GM19035 (cell line): ENCODE measurements around the gene NSG2.

ENCODE experiments used
- ATAC-seq: cut with Tn5 transposase; IDR thresholded peaks from one replicate; pipeline ENCODE4 v1.9.1; 2021; ENCODE audit not compliant: unreplicated experiment

The NSG2 gene

DNA sequence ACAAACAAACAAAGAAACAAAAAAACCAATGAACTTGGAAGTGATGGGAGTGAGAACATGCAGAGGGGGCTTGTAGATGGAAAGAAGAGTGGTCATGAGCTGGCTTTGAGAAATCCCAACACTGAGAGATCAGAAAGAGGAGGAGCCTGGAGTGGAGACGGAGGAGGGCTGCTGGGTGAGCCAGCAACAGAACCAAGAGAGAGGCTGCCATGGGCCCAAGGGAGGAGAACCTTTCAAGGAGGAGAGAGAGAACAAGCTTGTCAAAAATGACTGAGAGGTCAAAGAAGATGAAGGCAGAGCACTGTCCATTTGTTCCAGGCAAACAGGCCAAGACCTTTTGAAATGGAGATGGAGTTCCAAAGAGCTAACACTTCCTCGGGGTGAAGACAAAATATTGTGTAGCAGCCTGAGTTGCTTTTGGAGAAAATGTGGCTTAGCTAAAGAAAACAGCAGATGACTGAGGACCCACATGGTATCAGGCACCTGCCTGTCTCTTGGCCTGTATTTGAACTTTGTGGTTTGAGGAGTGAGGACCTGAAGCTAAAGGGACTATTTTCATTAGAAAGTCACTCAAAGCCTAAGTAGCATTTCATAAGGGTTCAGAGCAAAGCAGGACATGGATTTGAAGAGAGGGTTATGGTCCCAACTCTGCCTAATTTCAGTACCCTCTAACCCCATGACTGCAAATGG lies 13.1 kb downstream of the NSG2 start:
- ATAC-seq, result no peak

DNA sequence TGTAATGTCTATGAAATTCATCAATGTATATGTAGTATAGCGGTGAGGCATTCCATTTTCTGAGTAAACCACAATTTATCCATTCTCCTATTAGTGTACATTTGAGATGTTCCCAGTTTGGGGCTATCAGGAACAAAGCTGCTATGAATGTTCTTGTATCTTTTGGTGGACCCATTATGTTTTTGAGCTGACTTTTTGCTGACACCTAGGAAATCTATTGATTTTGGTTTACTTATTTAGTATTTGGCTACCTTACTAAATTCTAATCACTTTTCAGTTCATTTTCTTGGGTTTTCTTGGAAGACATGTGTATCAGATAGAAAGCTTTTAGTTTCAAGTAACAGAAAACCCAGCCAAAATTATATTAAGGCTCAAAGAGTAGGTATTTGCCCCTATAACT lies 13.7 kb downstream of the NSG2 start:
- ATAC-seq, result no peak

DNA sequence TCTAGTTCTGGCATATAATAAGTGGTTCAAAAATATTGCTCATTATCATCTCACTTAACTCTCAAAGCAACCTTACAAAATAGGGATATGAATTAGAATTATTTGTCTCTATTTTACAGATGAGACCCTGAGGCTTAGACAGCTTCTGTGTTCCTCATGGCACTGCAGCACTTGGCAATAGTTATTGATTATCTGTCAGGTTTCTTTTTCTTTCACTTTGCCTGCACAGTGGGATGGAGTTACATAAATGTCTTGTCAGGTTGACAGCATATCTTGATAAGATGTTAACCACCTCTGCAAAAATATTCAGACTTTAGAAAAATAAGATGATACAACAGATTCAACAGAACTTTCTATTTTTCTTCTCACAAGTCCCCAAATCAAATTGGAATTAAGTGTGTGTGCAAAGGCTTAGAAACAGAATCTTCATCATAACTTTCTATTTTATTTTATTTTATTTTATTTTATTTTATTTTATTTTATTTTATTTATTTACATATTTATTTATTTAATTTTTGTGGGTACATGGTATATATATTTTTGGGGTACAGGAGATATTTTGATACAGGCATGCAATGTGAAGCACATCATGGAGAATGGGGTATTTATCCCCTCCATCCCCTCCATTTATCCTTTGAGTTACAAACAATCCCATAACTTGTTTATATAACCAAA lies 17.7 kb downstream of the NSG2 start:
- ATAC-seq, result no peak

DNA sequence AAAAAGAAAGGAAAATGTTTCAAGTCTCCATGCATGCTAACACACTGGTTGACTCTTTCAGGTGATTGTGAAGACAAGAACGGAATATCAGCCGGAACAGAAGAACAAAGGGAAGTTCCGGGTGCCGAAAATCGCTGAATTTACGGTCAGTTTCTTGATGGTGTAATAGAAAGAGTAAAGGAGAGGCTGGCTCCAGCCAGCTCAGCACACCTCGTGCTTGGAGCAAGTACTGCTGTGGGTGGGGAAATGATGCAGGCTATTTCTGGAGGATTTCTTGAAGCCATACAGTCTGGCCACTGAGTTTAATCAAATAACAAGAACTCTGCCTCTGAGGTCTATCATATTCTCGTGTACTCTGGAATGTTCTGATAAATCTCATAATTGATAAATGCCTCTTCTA lies 18.7 kb downstream of the NSG2 start:
- no peak for ATAC-seq

DNA sequence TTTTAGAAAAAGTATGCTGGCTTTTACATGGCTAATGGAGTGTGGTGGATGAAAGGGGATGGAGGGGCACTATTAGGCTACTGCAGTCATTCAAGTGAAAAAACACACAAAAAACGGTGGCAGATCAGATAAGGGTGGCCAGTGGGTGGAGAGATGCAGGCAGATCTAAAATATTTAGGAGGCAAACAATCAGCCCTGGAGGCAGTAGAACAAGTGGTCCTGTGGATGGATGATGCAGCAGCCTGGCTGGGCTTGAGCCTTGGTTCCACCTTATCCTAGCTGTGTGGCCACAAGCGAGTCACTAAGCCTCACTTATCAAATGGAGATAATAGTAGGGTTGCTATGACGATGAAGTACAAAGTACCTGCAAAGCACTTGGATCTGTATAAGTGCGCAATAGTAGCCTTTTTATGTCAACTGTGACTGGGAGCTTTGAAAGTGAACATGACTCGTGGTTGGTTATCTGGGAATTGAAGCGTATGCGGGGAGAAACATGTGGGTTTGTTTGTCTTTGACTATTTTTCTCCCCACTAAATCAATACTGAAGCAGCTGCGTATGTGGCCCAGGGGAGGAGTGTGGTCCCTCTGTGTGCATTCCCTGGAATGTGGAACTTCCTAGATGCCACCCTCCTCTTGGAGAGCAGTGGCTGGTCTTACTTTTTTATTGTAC lies 20.2 kb downstream of the NSG2 start:
- ATAC-seq, result no peak

DNA sequence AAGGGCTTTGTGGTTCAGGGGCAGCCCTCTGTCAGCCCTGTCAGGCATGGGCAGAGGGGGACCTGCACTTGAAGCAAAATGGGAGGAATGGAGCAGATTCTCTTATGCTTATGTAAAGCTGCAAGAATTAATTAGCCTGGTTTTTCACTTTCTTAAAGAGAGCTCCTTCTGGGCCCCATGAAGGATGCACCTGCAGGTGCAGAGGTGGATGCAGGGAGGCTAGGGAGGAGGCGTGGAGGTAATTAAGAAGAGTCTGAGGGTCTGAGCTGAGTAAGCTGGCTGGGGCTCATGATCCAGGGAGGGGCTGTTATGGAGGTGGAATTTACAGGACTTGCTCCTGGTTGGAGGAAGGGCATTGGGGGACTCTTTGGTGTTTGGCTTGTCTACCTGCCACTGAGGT lies 22.0 kb downstream of the NSG2 start:
- ATAC-seq, result no peak

DNA sequence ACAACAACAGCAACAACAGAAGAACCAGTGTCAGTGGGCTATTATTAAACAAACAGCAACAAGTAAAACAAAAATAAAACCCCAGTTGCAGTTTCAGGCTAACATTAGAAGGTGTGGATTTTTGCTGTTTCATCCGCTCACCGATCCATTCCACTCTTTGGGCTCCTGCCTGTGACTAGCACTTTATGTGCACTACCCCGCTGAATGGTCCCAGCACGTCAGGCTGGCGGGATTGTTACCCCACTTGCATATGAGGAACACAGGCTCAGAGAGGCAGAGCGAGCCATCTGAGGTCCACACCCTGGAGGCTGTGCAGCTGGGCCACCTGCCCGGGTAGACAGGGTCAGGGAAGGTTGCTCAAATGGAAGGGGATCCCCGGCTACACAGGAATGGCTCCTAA lies 26.0 kb downstream of the NSG2 start:
- ATAC-seq, result no peak

DNA sequence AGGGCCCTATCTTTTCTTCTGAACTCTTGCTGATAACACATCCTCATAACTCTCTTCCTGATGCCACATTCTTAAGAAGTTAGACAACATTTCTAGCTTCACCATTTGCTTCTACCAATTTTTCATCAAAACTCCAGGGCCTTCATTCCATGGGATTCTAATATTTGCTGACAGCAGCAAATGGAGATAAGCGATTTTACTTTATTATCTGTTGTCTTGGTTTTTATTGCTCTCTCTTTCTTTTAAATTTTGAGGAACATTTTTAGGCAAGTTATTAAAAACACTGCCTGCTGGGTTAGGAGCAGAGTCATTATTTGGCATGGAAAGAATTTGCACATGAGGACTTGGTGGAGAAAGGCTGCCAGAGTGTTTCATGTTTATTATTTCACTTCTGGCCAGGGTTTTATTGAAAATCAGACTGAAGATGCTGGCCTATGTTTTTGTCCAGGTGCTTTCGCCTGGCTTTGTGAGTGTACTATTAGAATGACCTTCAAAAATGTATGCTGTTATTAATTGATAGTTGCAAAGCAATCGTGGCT lies 27.7 kb downstream of the NSG2 start:
- no peak for ATAC-seq

DNA sequence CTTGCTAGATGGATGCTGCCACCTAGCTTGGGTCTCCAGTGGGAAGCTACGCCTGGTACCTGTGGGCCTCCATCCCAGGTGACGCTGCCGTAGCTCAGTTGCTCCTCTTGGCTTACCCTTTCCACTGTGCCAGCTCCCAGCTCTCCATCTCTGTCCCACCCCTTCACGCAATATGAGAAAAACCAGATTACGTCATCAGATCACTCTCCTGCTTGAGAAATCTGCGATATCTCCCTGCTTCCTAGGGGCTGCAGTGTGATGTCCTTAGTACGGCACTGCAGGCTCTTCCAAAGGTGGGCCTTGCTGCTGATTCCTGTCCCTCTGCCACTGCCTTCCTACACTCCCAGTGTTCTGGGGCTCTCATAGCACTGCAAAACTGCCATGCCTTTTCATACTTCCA lies 28.9 kb downstream of the NSG2 start:
- ATAC-seq, result no peak

DNA sequence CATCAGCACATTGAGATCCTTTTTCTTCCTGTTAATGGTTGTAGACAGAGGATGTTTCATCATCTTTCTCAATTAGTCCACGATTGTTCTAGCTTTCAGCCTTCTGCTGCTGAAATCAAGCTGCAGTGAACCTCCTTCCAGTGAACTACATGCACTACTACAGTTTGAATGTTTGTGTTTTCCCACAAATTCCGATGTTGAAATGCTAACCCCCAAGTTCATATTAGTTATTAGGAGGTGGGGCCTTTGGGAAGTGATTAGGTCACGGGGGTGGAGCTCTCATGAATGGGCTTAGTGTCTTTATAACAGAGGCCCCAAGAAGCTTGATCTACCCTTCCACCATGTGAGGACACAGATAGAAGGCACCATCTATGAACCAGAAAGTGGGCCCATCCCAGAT lies 32.9 kb downstream of the NSG2 start:
- no peak for ATAC-seq

DNA sequence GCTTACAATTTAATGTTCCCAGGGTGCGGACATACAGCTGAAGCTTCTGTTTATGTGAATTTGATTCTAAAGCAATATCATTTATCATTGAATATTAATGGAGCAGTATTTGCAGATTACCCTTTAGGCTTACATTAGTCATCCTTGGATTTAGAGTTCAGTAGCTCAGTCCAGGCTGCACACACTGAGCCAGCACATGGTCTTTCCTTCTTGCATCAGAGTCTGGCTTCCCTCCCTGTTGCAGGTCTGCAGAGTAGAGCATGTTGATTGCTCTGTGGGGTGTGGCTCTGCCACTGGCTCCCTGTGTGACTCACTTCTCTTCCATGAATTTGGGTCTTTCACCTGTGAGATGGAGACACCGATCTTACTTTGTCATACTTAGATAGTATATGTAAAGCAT lies 36.8 kb downstream of the NSG2 start:
- ATAC-seq, result no peak

DNA sequence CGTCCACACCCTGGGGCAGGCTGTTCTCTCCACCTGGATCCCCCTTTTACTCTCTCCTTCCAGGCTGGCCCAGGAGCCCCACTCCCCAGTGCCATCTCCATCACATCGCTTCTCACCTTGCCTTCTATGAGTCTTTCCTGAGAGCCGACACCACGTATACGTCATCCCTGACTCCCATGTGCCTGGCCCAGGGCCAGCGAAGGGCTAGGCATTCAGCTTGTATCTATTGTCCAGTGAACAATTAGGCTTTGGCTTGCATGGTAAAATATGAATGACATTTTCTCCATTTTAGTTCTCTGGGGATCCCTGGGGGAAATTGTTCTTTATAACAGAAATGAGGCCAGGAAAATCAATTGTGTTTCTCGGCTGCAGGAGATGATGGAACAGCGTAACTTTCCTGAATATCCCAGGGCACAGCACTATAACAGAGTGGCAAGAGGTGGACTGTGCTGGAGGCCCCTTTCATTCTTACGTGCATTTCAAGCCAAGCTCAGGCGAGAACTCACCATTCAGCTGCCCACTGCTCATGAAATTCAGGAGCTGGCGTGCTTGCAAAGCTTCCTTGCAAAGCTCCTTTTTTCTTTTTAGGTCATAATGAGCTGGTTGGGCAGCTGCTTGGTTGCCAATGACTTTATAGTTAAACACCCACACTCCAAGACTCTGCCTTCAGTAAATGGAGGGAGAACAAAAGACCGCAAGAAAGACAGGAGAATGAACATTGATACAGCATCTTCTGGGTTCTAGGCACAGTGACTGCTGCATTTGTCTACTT lies 37.7 kb downstream of the NSG2 start:
- ATAC-seq, result no peak

DNA sequence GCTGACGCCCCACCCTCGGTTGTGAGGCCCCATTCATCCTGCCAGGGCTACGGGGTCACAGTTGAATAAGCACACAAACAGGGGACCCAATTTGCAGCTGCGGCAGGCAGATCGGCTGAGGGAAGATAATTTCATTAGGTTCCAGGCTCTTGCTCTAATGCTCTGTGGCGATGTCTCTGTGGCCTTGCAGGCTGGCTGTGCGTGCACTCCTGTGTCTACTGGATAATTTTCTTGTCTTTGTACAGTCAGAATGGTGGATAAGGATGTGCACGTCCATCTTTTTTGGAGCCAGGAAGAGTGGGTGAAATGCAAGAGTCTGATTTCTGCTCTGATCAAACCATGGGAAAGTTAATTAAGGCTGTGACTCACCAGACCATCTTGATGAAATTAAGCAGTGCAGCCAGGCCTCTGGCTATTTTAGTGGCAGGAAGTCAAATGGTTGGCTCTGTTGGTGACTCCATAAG lies 39.2 kb downstream of the NSG2 start:
- ATAC-seq, result no peak

DNA sequence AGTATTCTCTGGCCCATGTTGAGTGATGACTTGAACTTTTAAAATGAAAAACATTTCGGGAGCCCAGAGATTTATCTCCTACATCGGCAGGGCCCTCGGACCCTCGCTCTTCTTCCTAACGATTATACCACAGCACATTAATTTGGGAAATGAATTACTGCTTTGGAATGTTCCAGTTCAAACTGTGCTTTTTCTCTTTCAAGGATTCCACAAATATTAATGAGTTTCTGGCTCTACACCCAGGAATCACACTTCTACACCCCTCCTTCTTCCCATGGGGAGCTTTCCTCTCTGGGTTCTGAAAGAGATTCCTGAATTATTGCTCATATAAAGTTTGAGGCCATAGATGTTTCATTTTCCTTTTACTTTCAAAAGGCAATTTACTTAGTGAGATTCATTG lies 41.2 kb downstream of the NSG2 start:
- ATAC-seq, result no peak

DNA sequence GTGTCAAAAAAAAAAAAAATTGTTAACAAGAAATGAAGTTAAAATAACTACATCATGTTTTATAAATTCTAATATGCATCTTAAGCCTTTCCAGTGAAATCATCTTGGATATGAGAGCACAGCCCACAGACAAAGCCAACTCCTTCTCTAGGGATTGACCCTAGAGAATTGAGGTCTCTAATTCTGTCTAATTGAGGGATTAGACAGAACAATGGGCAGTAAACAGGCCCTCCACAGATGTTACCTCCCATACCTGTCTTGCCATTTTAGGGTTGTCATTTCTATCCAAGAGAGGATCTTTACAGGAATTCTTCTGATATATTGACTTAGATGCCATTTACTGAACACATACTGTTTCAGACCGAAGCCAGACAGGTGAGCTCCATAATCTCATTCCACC lies 42.3 kb downstream of the NSG2 start:
- no peak for ATAC-seq

DNA sequence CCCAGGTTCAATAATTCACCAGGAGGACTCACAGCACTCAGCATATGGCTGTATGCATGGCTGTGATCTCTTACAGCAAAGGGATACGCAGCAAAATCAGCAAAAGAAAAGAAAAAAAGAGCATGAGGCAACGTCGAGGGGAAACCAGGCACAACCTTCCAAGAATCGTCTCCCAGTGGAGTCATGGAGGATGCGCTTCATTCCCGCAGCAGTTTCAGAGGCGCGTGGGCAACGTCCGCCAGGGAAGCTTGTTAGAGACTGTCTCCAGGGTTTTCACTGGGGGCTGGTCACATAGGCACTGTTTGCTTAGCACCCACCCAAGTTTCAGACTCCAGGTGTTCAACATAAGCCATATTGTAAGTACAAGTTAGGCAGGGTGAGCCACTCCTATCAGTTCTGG lies 44.6 kb downstream of the NSG2 start:
- ATAC-seq, result no peak

DNA sequence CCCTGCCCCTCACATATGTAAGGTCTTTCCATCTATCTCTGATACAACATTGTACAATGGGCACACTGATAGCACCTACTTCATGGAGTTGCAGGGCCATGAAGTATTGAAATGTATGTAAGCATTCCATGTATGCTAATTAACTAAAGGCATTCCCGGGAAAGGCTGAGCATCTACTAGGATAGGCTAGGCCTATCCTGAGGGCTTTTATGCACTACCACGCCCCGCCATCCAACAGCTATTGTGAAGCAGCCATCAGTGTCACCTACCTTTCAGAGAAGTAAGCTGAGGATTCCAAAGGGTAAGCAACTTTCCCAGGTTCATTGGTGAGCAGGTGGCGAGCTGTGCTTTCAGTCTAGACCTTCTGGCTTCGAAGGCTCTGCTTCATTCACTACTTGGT lies 47.6 kb downstream of the NSG2 start:
- ATAC-seq, result no peak

DNA sequence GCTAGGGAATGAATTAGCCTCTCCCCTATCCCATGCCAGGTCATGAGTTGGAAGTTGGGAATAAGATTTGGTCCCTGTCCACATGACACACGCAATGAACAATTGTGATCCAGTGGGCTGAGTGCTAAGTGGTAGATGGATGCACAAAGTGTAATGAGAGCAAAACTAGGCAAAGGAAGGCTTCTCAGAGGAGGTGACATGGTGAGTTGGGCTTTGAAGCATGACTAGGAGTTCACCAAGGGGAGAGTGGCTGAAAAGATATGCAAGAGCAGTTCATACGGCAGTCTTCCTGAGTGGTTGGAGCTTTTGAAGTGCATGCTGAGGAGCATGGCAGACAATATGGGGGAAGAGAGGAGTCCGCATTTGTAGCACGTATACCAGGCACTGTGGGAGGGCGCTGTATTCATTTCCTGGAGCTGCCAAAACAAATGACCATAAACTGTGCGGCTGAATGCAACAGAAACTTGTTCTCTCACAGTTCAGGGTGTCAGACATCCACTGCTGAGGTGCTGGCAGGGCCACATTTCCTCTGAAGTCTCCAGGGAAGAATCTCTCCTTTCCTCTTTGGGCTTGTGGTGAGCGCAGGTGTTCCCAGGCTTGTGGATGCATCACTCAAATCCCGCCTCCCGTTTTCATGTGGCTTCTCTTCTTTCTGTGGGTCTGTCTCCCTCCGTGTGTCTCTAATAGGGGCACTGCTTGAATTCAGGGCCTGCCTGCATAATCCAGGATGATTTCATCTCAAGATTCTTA lies 49.5 kb downstream of the NSG2 start:
- ATAC-seq, result no peak

DNA sequence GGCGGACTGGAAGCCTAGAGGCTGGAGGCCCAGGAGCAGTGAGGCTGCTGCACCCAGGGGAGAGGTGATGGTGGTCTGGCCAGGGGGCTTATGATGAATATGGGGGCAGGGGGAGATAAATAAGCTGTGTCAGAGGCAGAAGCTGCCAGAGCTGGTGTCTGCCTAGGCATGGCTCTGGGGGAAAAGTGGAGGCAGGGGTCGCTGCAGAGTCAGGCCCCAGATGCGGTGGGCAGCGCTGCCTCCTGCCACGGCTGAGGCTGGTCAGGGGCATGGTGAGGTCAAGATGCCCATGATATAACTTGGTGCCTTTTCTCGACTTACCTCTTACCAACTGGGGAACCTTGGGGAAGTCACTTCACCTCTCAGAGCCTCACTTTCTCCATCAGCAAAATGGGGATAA lies 51.1 kb downstream of the NSG2 start:
- ATAC-seq, result no peak

DNA sequence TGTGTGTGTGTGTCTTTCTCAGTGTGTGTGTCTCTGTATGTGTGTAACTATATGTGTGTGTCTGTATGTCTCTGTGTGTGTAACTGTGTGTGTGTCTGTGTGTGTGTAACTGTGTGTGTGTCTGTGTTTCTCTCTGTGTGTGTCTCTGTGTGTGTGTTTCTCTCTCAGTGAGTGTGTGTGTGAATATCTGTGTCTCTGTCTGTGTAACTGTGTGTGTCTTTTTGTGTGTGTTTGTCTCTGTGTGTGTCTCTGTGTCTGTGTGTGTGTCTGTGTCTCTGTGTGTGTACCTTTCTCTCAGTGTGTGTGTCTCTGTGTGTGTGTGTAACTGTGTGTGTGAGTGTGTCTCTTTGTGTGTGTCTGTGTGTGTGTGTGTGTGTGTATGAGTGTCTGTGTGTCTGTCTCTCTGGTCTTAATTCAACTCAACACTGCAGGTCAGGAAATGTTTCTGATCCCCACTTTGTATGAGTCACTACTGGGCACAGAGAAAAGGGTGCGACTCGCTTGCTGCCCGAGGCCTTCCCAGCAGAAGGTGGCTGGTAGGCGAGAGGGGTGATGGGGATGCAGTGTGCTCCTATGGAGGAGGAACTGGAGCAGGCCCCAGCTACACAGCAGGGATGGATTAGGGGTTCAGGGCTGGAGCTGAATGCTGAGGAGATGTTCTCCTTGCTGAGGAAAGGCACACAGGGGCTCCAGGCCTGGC lies 52.1 kb downstream of the NSG2 start:
- no peak for ATAC-seq
